Measurements from ENCODE around the gene EFNA2.

- TF ChIP-seq POLR2AphosphoS5 (IDR thresholded peaks at IDR 0.05) = peak; percentile 50 to 65 (median 52)
- peak; percentile 5 for TF ChIP-seq POLR2A (IDR thresholded peaks at IDR 0.05)
- TF ChIP-seq EP300 (IDR thresholded peaks at IDR 0.05; ENCODE audit: low read depth) = no peak
Measured at GRCh38 chr19:1252821-1253513, 32.7 kb upstream of the EFNA2 start.
